Natural killer cell (primary cell): ENCODE results near the gene CCDC201. TPM values are rescaled to one million over a fixed set of nuclear protein-coding genes. Genes with fewer than 3 reads are reported as not detected.

Experiments used
- ATAC-seq, 3 donors: fragments of 150-1000 bp in 2 of 3; fragments of 200-7000 bp in 1 of 3; cut with Tn5 transposase; 1 replicate in 1 of 3; 2 replicates in 2 of 3; pipeline ENCODE4 v1.10.0; 2021; ENCODE audit warnings: mild to moderate bottlenecking in 2 of 3, moderate library complexity in 2 of 3
- DNase-seq, 2 donors: peaks; one replicate each; pipeline versions ENCODE4 v3.0.0 to v3.0.0-alpha.2; 2013 to 2021; ENCODE audit warnings: mixed read lengths in 1 of 2
- H3K27ac ChIP-seq: one replicate; pipeline ENCODE4 v1.5.1; 2013; ENCODE audit warnings: mild to moderate bottlenecking, low read length
- H3K27me3 ChIP-seq: one replicate; pipeline ENCODE4 v1.6.1; 2013; ENCODE audit warnings: low read length; ENCODE audit not compliant: control insufficient read depth, insufficient read depth
- H3K36me3 ChIP-seq: one replicate; pipeline ENCODE4 v1.6.1; 2013; ENCODE audit warnings: low read length; ENCODE audit not compliant: control insufficient read depth, insufficient read depth
- H3K4me1 ChIP-seq: one replicate; pipeline ENCODE4 v1.6.1; 2013; ENCODE audit warnings: low read length; ENCODE audit not compliant: control insufficient read depth, insufficient read depth
- H3K4me3 ChIP-seq: one replicate; pipeline ENCODE4 v1.5.1; 2013; ENCODE audit warnings: low read length
- H3K9me3 ChIP-seq: one replicate; pipeline ENCODE4 v1.6.1; 2013; ENCODE audit warnings: low read length; ENCODE audit not compliant: control insufficient read depth, insufficient read depth
- H3K27ac Mint-ChIP-seq, 2 donors: one replicate each; pipeline ENCODE4 v1.8.0; 2022; ENCODE audit warnings: mild to moderate bottlenecking in 2 of 2, mixed read lengths in 2 of 2, moderate library complexity in 1 of 2
- H3K27me3 Mint-ChIP-seq, 2 donors: one replicate each; pipeline ENCODE4 v1.8.0; 2022; ENCODE audit warnings: low read depth in 2 of 2, mixed read lengths in 2 of 2
- H3K36me3 Mint-ChIP-seq: one replicate; pipeline ENCODE4 v1.8.0; 2022; ENCODE audit warnings: mixed read lengths
- H3K4me1 Mint-ChIP-seq, 2 donors: one replicate each; pipeline ENCODE4 v1.8.0; 2022; ENCODE audit warnings: mixed read lengths in 2 of 2
- H3K4me3 Mint-ChIP-seq: one replicate; pipeline ENCODE4 v1.8.0; 2022; ENCODE audit warnings: mild to moderate bottlenecking, moderate library complexity, mixed read lengths
- H3K9me3 Mint-ChIP-seq, 2 donors: one replicate each; pipeline ENCODE4 v1.8.0; 2022; ENCODE audit warnings: mixed read lengths in 2 of 2
- WGBS: methylation state at CpG from one replicate; pipeline ENCODE4 v1.1.7; 2013; ENCODE audit warnings: missing lambda C conversion rate; ENCODE audit not compliant: insufficient coverage; 5-methylcytosine and 5-hydroxymethylcytosine counted together
- intact Hi-C: fragments of 100-400 bp; cut with micrococcal nuclease; formaldehyde crosslinking; loops from one replicate; pipeline ENCODE4 v1.14.2; 2022
- total RNA-seq, 4 donors: library from RNA; stranded (reverse); fragments of 120-200 nt in 1 of 4; gene quantifications; one replicate each; pipeline versions ENCODE4 v1.2.3 to v1.2.4, GENCODE V29; 2013 to 2022
- TF ChIP-seq, protein P1 (sequence below): fragments of 200-600 bp; IDR thresholded peaks from one replicate; pipeline ENCODE4 v1.8.0; 2022; ENCODE audit warnings: antibody characterized with exemption

The CCDC201 gene
- total RNA-seq, 3 donors from 2014 or later (not counting 1 experiment from before 2014, with no cell fraction given): not detected

DNA sequence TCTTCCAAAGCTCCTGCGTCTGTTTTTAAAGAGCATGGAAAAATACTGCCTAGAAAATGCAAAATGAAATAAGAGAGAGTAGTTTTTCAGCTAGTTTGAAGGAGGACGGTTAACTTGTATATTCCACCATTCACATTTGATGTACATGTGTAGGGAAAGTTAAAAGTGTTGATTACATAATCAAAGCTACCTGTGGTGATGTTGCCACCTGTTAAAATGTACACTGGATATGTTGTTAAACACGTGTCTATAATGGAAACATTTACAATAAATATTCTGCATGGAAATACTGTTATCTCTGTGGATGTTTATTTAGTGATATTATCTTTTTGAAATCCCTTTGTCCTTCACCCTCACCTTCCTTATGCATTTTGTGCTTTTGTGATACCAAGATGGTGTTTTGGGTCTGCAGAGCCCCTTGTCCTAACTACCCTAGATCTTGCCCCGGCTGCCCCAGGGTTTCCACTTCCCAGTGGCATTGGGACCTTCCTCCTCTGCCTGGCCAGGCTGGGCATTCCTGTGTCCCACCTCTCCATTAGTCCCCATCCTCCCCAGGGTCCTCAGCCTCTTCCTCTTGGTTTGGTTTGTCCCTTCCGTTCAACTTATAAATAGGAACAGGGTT lies 20.6 kb upstream of the CCDC201 start:
- Mint-ChIP-seq H3K9me3 (no peaks in the 10 kb centered on the region), H3K27me3 (peaks cover 32 to 75% of the 10 kb centered on the region in 2 donors), H3K27ac (no peak overlapping the region), H3K4me3 (no peak overlapping the region), H3K4me1 (no peaks in the 10 kb centered on the region), H3K36me3 (no peaks in the 10 kb centered on the region)
- Histone ChIP-seq H3K4me3 (no peak overlapping the region), H3K4me1 (no peaks in the 10 kb centered on the region), H3K9me3 (no peaks in the 10 kb centered on the region), H3K27ac (no peak overlapping the region), H3K27me3 (peaks cover 9% of the 10 kb centered on the region), H3K36me3 (no peaks in the 10 kb centered on the region)
- TF ChIP-seq, protein P1, sequence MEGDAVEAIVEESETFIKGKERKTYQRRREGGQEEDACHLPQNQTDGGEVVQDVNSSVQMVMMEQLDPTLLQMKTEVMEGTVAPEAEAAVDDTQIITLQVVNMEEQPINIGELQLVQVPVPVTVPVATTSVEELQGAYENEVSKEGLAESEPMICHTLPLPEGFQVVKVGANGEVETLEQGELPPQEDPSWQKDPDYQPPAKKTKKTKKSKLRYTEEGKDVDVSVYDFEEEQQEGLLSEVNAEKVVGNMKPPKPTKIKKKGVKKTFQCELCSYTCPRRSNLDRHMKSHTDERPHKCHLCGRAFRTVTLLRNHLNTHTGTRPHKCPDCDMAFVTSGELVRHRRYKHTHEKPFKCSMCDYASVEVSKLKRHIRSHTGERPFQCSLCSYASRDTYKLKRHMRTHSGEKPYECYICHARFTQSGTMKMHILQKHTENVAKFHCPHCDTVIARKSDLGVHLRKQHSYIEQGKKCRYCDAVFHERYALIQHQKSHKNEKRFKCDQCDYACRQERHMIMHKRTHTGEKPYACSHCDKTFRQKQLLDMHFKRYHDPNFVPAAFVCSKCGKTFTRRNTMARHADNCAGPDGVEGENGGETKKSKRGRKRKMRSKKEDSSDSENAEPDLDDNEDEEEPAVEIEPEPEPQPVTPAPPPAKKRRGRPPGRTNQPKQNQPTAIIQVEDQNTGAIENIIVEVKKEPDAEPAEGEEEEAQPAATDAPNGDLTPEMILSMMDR: no peak
- DNase-seq (no peak), ATAC-seq (no peak)
- intact Hi-C loops: no loop called here
- WGBS: 47% methylated on average over 2 of the region's 5 CpGs

DNA sequence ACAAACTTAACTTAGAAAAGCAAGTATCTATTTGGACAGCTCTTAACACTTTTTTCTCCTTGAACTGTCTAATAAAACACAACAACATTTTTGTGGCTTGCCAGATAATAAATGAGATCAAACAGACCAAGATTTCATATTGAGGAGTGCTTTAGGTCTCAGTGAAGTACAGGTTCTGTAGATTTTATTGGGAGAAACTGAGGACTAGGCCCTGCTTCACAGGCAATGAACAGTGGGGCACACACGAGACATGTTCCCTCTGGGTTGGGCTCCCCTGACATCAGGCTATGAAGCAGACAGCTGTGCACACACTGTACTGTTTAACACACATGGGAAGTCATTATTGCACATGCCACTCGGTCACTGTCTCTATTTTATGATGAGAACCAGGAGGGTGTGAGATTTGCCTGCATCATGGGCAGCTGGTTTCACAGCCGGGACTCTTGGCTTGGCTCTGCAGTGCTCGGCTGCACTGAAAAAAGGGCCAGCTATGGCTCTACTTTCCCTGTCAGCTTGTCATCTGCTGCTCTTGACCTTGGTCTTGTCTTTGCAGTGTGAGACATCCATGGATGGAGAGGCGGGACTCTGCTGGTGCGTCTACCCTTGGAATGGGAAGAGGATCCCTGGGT lies 19.6 kb upstream of the CCDC201 start:
- Mint-ChIP-seq H3K27ac (no peak overlapping the region), H3K4me3 (no peak overlapping the region), H3K36me3 (no peaks in the 10 kb centered on the region), H3K27me3 (peaks cover 27 to 68% of the 10 kb centered on the region in 2 donors), H3K4me1 (no peaks in the 10 kb centered on the region), H3K9me3 (no peaks in the 10 kb centered on the region)
- Histone ChIP-seq H3K4me3 (no peak overlapping the region), H3K27ac (no peak overlapping the region), H3K9me3 (no peaks in the 10 kb centered on the region), H3K27me3 (peaks cover 12% of the 10 kb centered on the region), H3K36me3 (no peaks in the 10 kb centered on the region), H3K4me1 (no peaks in the 10 kb centered on the region)
- ATAC-seq (no peak), DNase-seq (no peak)
- intact Hi-C loops: no loop called here
- TF ChIP-seq, protein P1: no peak
- WGBS: 85% methylated on average over 6 of the region's 6 CpGs

DNA sequence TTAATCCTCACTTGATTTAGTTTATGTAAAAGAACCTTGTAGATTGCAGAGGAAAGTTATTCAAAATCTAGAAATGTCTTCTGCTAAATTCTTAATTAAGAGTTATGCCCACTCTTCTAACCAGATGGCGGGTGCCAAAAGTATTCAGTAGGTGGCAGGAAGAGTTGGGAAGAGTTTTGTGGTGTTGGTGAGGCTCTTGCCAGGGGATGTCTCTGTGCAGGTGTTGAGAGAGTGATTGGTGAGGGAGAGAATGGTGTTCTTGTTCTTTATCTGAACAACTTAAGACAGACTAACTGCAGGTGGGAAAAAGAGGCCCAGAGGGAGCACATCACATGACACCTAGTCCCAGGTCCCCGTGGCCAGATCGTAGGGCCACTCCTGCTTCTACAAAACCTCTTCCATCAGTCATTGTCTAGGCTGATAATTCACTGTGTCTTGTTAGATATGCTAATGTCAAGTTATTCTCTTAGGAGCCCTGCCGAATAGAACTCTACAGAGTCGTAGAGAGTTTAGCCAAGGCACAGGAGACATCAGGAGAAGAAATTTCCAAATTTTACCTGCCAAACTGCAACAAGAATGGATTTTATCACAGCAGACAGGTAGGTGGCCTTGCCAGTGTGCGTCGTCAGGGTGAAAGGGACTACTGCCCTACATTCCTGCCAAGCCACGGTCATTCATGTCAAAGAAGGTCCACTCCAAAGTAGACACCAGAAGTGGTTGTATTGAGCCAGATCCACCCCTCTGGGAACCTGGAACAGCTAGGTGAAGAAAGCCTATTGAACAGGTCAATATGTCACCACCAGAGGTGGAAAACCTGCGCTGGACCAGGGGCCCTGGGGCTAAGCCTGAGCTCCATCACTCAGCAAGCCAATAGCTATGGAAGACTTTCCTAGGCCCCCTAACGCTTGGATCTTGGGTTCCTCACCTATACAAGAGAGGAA lies 18.9 kb upstream of the CCDC201 start:
- H3K4me3 ChIP-seq: no peak overlapping the region
- TF ChIP-seq, protein P1: no peak
- Mint-ChIP-seq H3K9me3 (no peaks in the 10 kb centered on the region), H3K36me3 (no peaks in the 10 kb centered on the region), H3K4me3 (no peak overlapping the region), H3K27me3 (peaks cover 28 to 71% of the 10 kb centered on the region in 2 donors), H3K27ac (no peak overlapping the region), H3K4me1 (no peaks in the 10 kb centered on the region)
- H3K36me3 ChIP-seq: no peaks in the 10 kb centered on the region
- ATAC-seq (no peak), DNase-seq (no peak)
- intact Hi-C loops: no loop called here
- WGBS: 73% methylated on average over 10 of the region's 10 CpGs
- peaks cover 16% of the 10 kb centered on the region for H3K27me3 ChIP-seq
- H3K9me3 ChIP-seq: no peaks in the 10 kb centered on the region
- no peaks in the 10 kb centered on the region for H3K4me1 ChIP-seq
- no peak overlapping the region for H3K27ac ChIP-seq
